HG02852 (cell line): ENCODE data around the gene PPA2.

Experiments used
- ATAC-seq: cut with Tn5 transposase; IDR thresholded peaks from one replicate; pipeline ENCODE4 v1.9.1; 2021; ENCODE audit warnings: mild to moderate bottlenecking, moderate library complexity; ENCODE audit not compliant: unreplicated experiment

PPA2 gene

DNA sequence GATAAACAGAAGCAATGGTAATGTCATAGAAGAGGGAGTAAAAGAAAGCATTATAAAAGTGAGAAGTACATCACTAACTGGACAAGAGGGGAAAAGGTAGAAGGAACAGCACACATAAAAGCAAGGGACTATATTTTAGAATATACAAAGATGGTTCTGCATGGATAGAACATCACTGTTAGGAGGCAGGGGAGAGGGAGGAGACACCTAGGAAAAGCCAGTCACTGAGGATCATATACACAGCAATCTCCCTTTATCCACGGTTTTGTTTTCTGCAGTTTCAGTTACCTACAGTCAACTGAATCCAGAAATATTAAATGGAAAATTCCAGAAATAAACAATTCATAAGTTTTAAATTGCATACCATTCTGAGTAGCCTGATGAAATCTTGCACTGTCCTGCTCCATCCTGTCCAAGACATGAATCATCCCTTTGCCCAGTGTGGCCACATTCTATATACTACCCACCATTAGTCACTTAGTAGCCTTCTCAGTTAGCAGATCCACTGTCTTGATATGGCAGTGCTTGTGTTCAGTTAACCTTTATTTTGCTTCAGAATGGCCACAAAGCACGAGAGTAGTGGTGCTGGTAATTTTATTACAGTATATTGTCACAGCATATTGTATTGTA lies 74.2 kb downstream of the PPA2 start:
- ATAC-seq: no peak

DNA sequence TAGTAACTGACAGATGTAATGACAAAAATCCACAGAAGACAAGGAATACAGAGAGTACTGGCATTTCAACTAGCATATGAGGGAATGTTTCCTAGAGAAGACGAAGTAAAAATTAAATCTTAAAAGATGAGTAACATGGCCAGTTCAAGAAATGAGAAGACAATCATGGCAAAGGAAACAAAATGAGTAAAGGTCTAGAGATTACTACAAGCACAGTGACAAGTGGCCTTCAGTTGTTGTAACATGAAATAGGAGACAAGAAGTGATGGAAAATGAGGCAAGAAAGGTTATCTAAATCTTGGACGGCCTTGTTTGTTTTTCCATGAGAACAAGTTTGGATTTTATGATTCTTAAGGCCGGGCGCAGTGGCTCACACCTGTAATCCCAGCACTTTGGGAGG lies 81.0 kb downstream of the PPA2 start:
- no peak for ATAC-seq

DNA sequence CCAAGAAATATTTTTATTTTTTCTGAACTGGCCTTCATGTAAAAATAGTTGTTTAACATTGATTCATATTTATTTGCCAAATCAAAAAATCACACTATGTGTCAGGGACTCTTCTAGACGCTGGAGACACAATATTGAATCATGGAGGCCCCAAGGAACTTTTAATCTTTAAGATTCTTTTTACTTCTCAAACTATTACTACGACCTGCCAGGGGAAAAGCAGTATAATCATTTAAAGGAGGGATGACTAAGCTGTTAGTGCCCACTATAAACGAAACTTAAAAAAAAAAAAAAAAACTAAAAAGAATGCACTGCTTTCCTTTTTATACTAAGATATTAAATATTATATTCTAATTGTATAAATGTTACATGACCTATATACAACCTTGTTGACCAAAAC lies 84.7 kb downstream of the PPA2 start:
- no peak for ATAC-seq

DNA sequence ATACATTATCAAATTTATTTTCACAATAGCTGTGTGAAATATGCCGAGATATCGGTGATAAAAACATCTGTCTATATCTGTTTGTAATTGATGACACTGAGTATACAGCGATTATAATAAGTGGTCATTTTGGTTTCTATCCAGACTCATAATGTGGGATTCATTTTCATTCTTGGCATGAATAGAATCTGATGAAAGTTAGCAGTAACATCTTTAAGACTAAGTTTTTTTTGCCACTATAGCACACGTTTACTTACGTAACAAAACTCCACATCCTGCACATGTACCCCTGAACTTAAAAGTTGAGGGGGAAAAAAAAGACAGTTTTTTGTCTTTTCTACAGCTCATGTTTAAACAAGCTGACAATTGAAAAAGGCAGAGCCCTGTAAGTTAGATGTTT lies 86.4 kb downstream of the PPA2 start:
- no peak for ATAC-seq

DNA sequence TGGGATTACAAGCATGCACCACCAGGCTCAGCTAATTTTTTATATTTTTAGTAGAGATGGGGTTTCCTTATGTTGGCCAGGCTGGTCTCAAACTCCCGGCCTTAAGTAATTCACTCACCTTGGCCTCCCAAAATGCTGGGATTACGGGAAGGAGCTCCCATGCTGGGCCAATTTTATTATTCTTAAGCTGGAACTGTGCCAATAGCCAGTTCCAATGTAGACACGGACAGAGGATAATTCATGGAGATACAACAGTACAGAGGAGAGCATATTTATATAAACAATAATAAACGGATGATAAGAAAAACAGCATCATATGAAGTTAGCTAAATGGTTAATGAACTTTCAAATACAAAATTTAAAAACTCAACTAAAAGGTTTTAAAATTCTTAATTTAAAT lies 87.8 kb downstream of the PPA2 start:
- ATAC-seq: no peak

DNA sequence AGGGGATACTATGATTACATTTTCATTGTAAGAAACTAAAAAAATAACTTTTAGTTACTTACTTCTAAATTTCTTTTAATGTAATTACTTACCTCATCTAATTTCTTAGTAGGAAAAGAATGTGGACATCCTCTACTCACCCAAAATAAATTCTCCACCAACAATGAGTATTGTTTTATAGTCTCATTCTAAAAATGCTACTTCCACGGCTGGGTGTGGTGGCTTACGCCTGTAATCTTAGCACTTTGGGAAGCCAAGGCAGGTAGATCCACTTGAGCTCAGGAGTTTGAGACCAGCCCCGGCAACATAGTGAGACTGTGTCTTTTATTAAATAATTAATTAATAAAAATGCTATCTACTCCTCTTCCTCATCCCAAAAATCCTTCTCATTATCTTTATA lies 99.8 kb downstream of the PPA2 start:
- ATAC-seq: no peak

DNA sequence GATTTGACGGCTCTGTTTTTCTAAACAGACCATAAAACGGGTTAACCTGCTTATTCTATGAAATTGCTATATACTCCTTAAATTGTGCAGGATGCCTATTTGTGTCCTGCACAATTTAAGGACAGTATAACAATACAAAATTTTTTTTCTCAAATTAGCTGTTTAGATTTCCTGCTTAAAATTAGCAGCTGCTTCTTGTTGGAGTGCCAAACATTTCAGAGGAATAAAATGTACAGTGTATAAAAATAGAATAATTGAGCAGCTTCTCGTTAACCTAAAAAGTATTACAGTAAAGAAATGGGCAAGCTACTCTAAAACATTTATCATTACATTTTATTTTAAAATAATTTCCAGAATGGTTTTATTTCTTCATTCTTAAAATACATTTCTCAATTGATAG lies 100.5 kb downstream of the PPA2 start:
- no peak for ATAC-seq

DNA sequence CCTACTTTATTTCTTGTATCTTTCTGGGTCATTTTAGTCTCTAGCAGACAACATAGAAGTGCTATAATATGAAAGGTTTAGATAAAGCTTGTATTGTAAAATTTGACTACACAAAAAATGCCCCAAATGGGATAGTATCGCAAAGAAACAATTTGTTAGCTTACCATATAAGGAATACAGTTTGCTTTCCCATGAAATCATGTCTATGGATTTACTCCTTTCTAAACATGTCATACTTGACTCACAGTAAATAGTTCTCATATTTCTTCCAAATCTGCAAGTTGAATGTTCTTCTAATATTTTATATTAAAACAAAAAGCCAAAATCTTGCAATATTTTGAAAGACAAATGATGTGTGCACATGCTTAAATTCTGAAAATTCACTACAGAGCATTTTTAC lies 103.9 kb downstream of the PPA2 start:
- ATAC-seq: no peak

DNA sequence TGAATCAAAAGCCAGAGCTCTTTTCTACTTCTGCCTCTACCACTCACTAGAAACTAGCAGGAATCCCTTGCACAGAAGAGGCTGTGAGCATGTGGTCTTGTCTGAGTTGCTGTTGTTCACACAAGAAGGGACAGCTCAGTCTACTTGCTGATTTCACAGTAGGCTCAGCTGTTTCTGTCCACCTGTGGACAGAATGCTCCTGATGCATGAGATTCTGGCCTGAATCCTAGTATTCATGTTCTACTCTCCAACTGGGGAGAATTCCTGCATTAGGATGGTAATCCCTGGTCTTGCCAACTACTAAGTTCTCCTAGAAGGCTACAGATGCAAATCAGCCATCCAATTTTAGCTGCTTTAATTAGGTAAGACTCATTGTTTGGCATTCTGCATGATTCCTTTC lies 112.8 kb downstream of the PPA2 start:
- no peak for ATAC-seq

DNA sequence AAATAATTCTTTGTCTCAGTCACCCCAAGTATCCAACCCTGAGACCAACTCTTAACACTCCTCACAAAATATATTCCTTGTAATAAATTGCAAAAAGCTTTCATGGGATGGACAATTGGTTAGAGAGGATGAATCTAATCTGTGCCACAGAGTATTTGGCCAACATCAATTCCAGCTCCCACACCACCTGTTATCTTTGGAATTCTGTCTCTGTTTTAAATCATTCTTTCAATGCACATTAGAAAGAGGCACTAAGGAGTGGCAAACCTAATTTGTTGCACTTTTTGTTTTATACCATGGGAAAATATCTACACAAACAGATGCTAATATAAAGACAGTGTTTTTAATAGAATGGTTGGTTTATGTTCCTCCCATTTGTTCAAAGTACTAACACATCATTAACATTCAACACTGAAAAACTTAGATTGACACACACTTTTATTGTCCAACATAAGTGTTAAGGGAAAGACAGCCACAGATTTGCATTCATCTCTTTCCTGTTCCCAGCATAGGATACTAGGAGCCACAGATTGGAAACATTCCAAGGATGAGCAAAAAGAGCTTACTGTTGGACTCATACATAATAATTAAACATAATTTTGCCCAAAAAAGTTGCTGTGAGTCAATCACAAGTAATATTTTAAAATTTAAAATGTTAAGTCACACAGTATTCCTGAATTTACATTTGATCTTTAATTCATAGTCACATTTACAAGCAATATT lies 116.4 kb downstream of the PPA2 start:
- no peak for ATAC-seq

DNA sequence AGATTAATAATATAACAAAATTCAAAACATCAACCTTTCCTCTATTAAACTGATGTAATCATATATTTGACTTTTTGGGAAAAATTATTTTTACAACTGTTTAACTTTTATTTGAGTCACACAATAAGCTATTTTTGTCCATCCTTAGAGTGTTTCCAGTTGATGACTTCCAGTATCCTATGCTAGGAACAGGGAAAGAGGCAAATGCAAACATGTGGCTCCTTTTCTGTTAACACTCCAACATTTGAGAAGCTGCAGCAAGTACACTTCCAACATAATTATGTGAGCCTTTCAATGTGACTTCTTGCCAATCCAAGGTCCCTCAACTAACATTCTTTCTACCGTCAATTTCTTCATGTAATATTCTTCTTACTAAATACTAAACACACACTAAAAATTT lies 117.7 kb downstream of the PPA2 start:
- no peak for ATAC-seq

DNA sequence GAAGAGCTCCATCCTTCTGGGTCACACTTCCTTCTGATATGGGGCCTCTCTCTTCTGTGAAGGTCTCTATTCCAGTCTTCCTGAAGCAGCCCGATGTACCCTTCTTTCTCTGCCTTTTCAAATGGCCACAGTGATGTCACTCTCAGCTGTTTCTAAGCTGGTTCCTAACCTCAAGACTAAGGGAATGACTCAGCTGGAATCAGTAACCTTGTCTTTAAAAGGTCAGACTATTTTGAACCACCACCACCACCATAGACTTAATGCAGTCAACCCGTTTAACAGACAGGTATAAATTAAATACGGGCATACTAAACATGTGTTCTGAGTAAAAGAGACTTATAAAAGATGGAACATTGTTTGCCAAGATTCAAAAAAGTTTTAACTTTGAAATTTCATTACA lies 121.0 kb downstream of the PPA2 start:
- ATAC-seq: peak; percentile 83

DNA sequence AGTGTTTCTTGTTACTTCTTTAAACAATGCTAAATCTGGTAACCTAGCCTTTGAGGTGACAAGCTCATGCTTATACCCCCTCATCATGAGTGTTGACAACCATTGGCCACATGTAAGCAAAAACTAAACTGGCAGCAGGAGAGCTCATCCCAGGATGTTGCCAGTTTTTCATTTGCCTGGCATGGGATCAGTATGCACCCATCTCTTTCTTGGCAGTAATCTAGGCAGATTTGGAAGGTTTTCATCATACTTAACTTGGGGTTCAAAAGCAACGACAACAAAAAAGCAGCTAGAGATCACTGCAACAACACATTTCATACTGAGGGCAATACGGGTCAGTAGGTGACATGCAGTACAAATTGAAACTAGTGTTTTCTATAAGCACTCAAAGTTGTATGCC lies 122.0 kb downstream of the PPA2 start:
- no peak for ATAC-seq

DNA sequence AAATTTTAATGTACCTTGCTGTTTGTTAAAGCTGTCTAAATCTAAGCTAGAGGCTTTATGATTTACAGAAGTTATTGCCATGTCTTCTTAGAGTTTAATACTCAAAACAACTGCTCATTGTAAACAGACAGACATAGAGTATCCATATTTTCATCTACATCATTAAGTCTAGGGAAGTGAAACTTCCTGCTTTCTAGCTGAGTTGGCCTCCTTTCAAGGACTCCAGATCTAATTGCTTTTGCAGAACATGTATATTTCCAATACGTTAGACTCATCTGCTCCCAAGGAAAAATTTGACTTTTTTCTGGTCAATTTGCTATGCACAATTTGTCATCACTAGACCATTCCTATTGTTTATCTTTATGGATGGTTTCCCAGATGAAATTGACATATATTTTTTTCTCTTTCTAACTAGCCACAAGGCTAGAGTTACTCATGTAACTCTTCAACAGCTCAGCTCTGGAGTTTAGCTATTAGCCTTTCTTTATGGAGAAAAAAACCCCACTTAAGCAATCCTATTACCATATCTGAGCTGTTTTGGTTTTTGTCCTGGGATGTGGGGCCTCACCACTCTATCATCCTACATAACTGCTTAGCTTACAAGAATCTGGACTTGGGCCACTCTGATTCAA lies 122.9 kb downstream of the PPA2 start:
- peak; percentile 41 for ATAC-seq

DNA sequence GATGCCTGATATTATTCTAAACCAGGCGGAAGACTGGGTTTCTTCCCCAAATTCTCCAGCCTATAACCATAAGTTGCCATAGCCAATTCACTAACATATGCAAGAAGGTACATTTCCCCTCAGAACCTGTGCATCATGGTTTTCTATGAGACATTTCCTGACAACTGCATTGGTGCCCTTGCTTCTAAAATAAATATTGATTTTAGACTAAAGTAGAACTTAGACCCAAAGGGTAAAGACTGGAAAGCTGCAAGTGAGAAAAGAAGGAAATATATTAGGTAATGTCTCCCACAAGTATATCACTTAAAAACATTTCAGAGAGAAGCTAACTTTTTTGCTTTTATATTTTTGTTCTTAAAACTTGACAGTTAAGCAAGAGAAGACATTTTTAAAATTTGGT lies 125.1 kb downstream of the PPA2 start:
- no peak for ATAC-seq

DNA sequence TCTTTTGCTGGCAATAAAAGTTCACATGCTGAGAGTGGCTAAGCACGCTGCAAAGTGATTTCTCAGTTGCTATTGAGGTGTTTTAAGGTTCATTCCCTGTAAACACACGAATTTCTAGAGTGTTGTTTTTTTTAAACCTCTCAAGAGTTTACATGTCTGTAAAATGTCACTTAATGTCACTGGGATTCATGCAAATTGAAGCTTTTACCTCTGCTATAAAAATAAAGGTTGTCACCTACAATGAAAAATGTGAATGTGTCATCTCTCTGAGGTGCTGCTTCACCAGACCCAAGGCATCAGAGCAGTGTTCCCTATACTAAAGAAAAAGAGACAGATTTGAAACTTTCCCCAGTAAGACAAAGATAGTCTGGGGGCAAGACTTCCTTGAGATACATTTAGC lies 127.0 kb downstream of the PPA2 start:
- no peak for ATAC-seq

DNA sequence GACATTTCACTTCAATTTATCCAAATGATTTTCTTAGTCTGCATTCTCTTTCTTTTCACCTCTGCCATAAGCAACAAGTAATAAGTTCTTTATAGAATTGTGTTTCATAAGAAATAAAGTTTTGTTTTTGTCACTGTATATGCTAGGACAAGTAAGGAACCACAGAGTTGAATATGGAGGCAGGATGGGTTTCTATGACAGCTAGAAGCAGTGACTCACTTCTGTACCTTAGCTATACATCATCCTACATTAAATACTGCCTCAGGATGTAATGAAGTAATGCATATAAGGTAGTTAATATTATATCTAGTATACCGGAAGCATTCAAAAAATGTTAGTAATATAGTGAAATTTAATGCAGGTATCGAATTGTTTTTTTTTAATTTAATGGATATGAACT lies 128.0 kb downstream of the PPA2 start:
- no peak for ATAC-seq

DNA sequence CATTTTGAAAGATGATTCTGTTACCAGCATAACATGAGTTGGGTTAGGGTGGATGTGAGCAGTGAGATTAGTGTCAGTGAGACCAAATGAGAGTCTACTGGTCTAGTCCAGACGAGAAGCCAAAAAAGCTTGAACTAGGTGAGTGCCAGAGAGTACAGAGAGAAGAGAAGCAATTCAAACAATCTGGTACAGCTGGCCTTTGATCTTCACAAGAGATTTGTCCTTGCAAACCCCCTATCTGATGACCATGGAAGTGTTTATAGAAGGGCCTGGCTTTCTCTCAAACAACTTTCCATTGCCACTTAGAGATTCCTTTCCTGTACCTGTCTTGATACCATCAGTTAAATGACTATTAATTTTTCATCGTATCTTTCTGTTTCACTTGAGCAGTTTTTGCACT lies 128.5 kb downstream of the PPA2 start:
- ATAC-seq: no peak

DNA sequence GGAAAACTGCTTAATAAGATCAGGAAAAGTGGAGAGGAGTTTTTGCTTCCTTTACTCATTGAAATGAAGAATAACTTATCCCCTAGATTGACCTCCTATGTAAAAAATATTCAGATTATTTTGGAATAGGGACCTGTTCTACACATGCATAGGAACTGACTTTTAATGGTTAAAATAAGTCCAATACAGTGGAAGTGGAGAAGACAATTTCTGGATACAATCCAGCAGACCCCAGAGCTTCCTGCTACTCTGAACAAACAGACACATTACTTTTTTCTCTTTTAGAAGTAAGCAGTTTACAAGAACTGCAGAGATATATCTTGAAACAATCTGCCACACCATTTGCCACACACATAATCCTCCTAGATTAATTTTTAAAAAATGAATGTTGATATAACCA lies 129.7 kb downstream of the PPA2 start:
- no peak for ATAC-seq

DNA sequence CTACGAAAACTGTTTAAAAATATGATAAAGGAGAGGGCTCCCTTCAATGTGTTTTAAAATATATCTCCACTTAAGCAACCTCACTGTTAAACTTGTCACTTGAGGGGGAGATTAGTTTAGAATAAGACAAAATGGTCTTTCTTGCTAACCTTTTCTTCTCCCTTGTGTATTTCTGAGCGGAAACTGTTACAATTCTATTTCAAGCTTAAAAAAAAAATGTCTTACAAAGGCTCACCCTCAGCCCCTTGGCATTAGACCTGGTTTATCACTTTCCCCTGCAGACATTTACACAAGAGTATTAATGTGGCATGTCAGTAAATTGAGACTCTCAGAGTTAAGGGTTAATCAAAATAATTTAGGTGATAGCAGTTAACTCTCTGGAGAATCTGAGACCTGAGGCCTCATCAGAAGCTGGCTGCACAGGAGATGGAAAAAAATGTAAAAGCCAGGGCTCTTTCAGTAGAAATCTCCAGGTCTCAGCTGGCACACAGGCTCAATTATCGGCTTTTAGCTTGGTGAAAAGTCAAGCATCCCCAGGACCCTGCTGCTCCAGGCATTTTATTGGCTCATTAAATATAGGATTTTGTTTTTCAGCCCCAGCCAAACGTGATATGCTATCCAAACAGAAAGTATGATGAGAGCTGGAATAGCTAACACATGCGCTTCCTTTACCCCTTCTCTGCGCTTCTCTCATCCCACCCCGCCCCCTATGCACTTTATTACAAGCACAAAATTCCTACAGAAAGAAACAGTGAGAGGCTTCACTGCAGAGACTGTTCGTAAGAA lies 130.5 kb downstream of the PPA2 start:
- no peak for ATAC-seq

DNA sequence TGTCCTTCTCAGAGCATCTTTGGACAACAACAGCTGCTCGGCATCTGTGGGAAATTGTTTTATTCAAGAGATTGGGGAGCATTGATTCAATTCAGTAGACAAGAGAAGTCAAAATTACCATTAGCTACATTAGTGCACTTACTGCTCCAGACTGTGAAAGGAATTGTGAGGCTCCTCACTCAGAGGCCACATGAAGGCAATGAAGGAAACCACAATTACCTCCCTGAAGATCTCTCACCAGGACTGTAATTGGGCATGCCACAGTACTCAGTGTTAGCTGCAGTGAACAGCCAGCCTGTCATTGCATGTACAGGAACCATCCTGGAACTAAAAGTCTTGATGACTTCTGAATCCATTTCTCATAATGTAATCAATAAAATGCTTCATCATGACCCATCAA lies 144.8 kb downstream of the PPA2 start:
- ATAC-seq: no peak

DNA sequence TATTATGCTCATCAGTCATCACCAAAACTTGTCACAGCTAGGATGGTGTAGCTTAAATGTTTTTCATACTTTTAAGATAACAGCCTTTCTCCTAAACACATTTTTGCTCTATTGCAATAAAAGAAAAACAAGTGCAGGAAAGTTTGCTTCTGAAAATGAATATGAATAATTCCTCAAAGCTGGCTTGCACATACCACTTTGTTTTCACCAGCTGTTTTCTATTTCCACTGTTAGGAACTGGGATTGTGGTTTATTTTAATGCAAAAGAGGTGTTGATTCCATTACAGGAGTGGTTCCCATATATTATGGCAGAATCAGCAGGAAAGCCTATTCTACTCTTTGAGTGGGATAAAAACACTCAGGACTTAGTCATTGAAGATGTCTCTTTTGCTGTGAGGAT lies 145.9 kb downstream of the PPA2 start:
- no peak for ATAC-seq
